GM18526 (cell line): ENCODE measurements around the gene RAPGEF4.

Experiments
- POLR2A ChIP-seq: IDR thresholded peaks from 3 replicates; pipeline ENCODE4 v1.6.1; 2011; ENCODE audit not compliant: insufficient read length; ENCODE audit errors: extremely low read depth

The RAPGEF4 gene

DNA sequence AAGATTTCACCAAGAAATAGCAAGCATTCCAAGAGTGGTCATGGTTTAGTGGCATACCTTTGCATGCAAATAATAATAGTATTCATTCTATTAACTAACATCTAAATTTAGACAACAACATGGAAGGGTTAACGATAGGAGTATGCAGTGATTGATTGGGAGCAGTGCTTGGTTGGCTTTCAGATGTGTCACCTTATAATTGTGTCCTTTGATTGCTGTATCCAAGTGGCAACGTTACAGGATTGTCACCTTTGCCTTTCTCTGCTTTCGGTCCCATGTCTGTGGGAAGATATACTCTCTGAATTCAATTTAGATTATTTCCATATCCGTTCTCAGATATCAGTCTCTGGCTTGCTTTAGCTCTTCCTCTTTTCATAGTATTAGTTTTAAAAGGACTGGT, 187.2 kb downstream of the RAPGEF4 start:
- no peak for TF ChIP-seq POLR2A

GRCh38 chr2:172924097-172924660, 188.5 kb downstream of the RAPGEF4 start:
- TF ChIP-seq POLR2A, result no peak

DNA sequence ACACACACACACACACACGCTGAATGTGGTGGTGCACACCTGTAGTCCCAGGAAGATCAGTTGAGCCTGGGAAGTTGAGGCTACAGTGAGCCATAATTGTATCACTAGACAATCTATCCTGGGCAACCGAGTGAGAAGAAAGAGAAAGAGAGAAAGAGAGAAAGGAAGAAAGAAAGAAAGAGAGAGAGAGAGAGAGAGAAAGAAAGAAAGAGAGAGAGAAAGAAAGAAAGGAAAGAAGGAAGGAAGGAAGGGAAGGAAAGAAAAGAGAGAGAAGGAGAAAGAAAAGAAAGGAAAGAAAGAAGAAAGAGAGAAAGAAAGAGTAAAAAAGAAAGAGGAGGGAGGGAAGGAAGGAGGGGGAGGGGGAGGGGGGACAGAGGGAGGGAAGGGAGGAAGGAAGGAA, 190.0 kb downstream of the RAPGEF4 start:
- no peak for TF ChIP-seq POLR2A

DNA sequence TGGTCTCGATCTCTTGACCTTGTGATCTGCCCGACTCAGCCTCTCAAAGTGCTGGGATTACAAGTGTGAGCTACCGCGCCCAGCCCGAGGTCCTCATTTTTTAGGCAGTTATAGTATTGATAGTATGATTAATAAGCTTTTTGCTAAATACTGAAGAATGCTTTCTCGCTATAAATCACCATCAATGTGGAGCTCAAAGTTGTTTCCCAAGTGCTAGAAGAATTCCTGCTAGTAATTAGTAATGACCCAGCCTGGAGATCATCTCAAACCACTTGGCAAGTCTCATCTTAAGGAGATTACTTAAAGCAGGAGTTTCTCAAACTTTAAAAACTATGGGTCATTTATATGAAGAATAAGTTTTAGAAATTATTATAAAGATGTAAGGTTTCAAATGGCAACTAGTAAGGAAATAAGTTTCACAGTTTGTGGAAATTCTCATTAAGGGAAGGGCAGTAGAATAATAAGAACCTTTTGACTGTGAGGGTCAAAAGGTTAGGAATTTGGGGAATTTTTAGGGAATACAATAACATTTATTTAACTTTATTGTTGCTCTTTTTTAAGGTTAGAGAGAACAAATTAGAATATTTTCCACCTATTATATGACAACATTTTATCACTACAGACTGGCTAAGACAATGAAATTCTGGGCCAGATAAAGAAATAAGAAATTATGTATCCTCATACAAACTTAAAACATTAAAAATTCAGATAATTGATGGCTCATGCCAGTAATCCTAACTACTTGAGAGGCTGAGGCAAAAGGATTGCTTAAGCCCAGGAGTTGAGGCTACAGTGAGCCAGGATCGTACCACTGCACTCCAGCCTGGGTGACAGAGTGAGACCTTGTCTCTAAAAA, 191.4 kb downstream of the RAPGEF4 start:
- TF ChIP-seq POLR2A, result no peak

DNA sequence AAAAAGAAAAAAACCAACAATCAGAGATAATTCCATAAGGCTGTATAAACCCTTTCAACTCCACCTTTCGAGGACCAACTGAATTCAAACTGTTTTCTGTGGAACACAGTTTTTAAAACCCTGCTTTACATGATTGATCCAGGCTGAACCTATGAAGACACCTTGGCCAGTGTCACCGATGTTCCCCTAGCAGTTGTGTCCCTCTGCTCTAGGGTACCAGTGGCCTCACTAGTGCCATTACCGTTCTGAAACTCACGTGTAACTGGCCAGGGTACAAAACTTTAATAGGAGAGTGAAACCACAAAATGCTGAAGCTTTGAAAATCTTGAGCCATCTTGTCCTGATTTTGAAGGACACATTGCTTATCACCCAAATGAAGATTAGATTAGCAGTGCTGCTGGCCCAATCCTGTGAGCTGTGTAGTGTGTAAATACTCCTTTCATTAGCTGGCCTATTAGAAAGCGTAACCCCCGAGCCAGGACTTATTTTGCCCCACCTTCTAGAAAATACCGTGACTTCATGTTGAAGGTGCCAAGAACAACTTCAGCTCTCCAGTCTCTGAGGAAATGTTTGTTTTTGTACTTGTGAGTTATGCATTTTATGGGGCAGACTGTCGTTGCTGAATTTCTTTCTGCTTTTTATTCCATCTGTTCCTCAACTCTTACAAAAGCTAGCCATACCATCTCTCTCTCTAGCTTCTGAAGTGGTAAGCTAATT, 192.2 kb downstream of the RAPGEF4 start:
- TF ChIP-seq POLR2A, result no peak

DNA sequence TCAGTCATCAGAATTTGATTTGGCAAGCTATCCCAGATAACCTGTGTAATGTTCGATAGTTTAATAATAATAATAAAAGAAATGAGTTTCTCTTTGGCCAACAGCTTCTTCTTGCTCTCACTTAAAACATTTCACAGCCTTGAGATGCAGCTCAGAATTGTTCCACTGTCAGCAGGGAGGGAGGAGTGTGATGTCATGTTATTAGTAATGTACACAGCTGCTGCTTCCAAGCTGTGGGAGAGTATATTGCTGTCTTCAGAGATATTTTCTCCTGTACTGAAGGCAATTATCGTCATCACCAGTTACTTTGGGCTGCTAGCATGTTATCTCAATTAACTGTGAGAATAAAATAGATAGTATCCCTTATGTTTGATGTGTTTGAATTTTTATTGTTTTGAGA, 193.1 kb downstream of the RAPGEF4 start:
- no peak for TF ChIP-seq POLR2A

- TF ChIP-seq POLR2A, result no peak
Observed at GRCh38 chr2:172929644-172930043, 194.0 kb downstream of the RAPGEF4 start.

DNA sequence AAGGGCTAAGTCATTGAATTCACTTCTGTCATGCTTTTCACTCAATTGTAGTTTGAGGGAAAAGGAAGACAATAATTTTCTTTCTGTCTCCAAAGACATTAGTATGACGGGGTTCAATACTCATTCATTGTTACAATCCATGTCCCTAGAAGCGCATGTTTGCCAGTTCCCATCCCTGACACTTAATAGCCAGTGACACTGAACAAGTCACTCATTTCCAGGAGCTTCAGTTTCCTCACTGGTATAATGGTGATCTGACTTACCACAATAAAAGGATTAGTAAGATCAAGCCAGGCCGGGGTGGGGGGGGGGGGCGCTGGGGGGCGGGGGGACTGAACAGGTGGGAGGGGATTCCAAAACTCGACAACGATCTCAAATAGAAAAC, 195.2 kb downstream of the RAPGEF4 start:
- TF ChIP-seq POLR2A, result no peak

DNA sequence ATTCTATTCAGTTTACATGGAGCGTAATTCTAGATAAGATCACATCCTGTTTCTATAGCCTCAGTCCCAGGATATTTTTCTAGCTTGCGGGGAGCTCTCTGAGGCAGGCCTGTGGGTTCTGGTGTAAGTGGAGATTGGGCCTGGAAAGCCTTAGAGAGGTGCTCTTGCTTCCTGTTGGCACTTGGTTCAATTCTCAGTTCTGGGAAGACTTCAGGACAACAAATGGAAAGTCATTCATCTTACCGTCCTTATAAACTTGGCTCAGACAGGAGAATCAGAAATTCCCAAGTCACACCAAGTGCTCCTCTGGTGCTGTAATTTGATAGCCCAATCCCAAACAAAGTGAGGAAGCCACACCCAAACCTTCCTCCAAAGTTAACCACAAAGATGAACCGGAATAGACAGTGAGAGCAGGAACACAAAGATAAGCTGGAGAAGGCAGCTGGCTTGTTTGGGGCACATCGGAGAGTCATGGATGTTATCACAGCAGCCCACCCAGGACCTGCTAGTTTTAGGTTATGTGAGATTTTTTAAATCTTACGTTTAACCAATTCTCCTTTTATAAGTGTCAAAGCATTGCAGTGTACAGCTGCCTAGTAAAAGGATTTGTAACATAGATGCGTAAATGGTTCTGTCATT, 195.7 kb downstream of the RAPGEF4 start:
- TF ChIP-seq POLR2A, result no peak

DNA sequence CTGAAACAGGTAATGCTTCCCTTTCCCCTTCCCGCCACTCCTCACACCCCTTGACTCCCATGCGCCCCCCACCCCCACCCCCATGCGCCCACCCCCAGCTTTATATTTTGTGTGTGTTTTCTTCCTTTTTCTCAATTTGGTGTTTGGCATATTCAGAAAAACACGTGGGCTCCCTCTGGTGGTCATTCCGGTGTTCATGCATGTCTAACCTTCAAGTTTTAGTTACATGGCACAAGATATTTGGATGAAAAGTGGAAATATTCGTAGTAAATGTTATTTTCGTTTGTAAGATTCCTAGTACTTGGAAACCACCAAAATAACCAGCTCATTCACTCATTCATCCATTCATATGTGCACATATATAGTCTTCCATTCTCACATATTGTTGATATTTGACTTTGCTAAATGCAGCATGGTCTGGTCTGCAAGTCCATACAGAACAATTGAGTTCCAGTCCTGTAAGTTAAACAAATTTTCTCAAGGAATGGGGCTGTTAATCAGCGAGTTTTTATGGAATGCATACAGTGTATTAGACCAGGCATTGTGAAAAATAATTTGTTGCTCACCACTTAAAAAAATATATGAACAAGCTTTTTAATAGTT, 196.4 kb downstream of the RAPGEF4 start:
- TF ChIP-seq POLR2A, result no peak

DNA sequence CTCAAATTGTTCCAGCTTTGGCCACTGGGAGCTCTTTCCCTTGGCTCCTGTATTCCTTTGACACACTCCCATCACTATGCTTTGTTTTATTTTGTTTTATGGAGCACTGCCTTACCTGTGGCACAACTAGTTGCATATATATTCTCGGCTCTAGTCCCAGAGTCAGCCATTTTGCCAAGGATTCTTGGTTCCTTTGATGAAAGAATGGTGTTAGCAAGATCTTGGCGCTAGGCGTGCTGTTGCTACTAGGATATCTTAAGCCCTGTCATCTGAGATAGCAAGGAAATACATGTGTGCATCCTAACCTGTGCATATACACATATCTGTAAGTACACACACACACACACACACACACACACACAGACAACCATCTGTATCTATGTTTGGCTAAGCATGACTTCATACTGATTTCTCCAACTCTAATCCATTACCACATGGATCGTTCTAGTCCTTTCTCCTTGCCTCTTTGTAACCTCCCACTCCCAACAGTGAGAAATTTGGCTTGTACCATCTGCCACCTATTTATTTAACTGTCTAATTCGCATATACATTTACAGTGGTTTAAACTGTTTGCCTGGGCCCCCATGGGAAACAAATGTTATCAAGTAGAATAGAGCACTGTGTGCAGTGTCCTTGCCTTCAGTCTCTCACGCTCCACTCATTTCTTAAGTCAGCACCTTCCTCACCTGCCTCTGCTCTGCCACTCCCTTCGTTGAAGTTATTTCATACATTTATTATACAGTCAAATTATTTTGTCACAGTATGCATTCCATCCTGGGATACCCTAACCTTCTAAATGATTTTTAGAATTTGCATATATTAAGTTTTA, 202.5 kb downstream of the RAPGEF4 start:
- TF ChIP-seq POLR2A, result no peak

GRCh38 chr2:172938713-172939375, 203.2 kb downstream of the RAPGEF4 start:
- TF ChIP-seq POLR2A, result no peak

- no peak for TF ChIP-seq POLR2A
Observed at GRCh38 chr2:172943539-172943938, 207.9 kb downstream of the RAPGEF4 start.
